Mesendoderm (in vitro differentiated cells): ENCODE data around the gene PFKL.

ENCODE experiments used
- DNase-seq: peaks from one replicate; pipeline ENCODE4 v3.0.0; 2013
- H2AK5ac ChIP-seq: 2 replicates; pipeline ENCODE4 v1.6.1; 2013; ENCODE audit warnings: low read length, inconsistent platforms
- H2BK120ac ChIP-seq: 2 replicates; pipeline ENCODE4 v1.6.1; 2013; ENCODE audit warnings: low read depth, mild to moderate bottlenecking, low read length, moderate library complexity, mixed read lengths
- H2BK15ac ChIP-seq: replicated peaks from 2 replicates; pipeline ENCODE4 v1.6.1; 2013; ENCODE audit warnings: low read depth, mild to moderate bottlenecking, moderate library complexity
- H2BK5ac ChIP-seq: 2 replicates; pipeline ENCODE4 v1.6.1; 2013; ENCODE audit warnings: low read length, inconsistent platforms
- H3K18ac ChIP-seq: 2 replicates; pipeline ENCODE4 v1.6.1; 2013; ENCODE audit warnings: mild to moderate bottlenecking, low read length, mixed read lengths
- H3K23ac ChIP-seq: one replicate; pipeline ENCODE4 v1.6.1; 2013; ENCODE audit warnings: low read length
- H3K27ac ChIP-seq: 2 replicates; pipeline ENCODE4 v1.5.1; 2013; ENCODE audit warnings: low read depth, mild to moderate bottlenecking, inconsistent platforms, low read length, moderate library complexity
- H3K27me3 ChIP-seq: 2 replicates; pipeline ENCODE4 v1.6.1; 2013; ENCODE audit warnings: low read length, control low read depth, mild to moderate bottlenecking, inconsistent platforms; ENCODE audit not compliant: insufficient read depth, poor library complexity
- H3K36me3 ChIP-seq: 2 replicates; pipeline ENCODE4 v1.6.1; 2013; ENCODE audit warnings: low read length, inconsistent platforms; ENCODE audit not compliant: control insufficient read depth, insufficient read depth
- H3K4ac ChIP-seq: one replicate; pipeline ENCODE4 v1.6.1; 2013; ENCODE audit warnings: low read depth, mild to moderate bottlenecking, low read length, moderate library complexity
- H3K4me1 ChIP-seq: 2 replicates; pipeline ENCODE4 v1.6.1; 2013; ENCODE audit warnings: low read depth, low read length, inconsistent platforms; ENCODE audit not compliant: control insufficient read depth
- H3K4me2 ChIP-seq: 2 replicates; pipeline ENCODE4 v1.6.1; 2013; ENCODE audit warnings: low read length
- H3K4me3 ChIP-seq: 2 replicates; pipeline ENCODE4 v1.5.1; 2013; ENCODE audit warnings: mild to moderate bottlenecking, low read length
- H3K56ac ChIP-seq: one replicate; pipeline ENCODE4 v1.6.1; 2013; ENCODE audit warnings: low read length
- H3K79me1 ChIP-seq: 2 replicates; pipeline ENCODE4 v1.6.1; 2013; ENCODE audit warnings: low read length, inconsistent platforms
- H3K79me2 ChIP-seq: 2 replicates; pipeline ENCODE4 v1.6.1; 2013; ENCODE audit warnings: mild to moderate bottlenecking, low read length; ENCODE audit not compliant: control insufficient read depth, insufficient read depth
- H3K9ac ChIP-seq: 2 replicates; pipeline ENCODE4 v1.6.1; 2013; ENCODE audit warnings: low read length, inconsistent platforms
- H4K5ac ChIP-seq: one replicate; pipeline ENCODE4 v1.6.1; 2013; ENCODE audit warnings: low read length
- H4K8ac ChIP-seq: one replicate; pipeline ENCODE4 v1.6.1; 2013; ENCODE audit warnings: low read depth, mild to moderate bottlenecking, control low read depth, low read length, moderate library complexity
- WGBS: extraction: QIAGEN DNeasy Blood & Tissue Kit; methylation state at CpG from one replicate; pipeline ENCODE4 v1.1.7; 2013; ENCODE audit warnings: low lambda C conversion rate, missing lambda C conversion rate; ENCODE audit not compliant: insufficient coverage; ENCODE audit errors: extremely low coverage; 5-methylcytosine and 5-hydroxymethylcytosine counted together

Gene PFKL

DNA sequence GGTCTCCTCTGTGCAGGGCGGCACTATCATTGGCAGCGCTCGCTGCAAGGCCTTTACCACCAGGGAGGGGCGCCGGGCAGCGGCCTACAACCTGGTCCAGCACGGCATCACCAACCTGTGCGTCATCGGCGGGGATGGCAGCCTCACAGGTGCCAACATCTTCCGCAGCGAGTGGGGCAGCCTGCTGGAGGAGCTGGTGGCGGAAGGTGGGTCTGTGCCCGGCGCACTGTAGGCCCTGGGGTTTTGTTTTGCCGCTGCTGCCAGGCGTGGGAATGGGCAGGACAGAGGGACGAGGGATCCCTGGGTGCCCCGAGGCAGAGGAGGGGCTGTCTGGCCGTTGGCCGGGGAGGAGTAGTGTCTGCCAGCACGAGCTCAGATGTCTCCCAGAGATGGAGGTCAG lies 12.2 kb downstream of the PFKL start:
- H4K5ac ChIP-seq = no peak overlapping the region
- peaks cover 5% of the 10 kb centered on the region for H3K36me3 ChIP-seq
- no peaks in the 10 kb centered on the region for H3K4me1 ChIP-seq
- no peak overlapping the region for H2BK5ac ChIP-seq
- H3K18ac ChIP-seq = no peak overlapping the region
- peaks cover 1% of the 10 kb centered on the region for H3K79me1 ChIP-seq
- no peak overlapping the region for H2BK15ac ChIP-seq
- no peaks in the 10 kb centered on the region for H3K79me2 ChIP-seq
- H2BK120ac ChIP-seq = no peak overlapping the region
- WGBS = no CpG with 5 or more reads among the region's 22 CpGs
- no peak for DNase-seq
- H3K4me2 ChIP-seq = no peak overlapping the region
- no peaks in the 10 kb centered on the region for H3K27me3 ChIP-seq
- H4K8ac ChIP-seq = no peak overlapping the region
- no peak overlapping the region for H3K23ac ChIP-seq
- no peak overlapping the region for H3K9ac ChIP-seq
- no peak overlapping the region for H3K27ac ChIP-seq
- no peak overlapping the region for H3K56ac ChIP-seq
- H3K4ac ChIP-seq = no peak overlapping the region
- H2AK5ac ChIP-seq = no peak overlapping the region
- no peak overlapping the region for H3K4me3 ChIP-seq

DNA sequence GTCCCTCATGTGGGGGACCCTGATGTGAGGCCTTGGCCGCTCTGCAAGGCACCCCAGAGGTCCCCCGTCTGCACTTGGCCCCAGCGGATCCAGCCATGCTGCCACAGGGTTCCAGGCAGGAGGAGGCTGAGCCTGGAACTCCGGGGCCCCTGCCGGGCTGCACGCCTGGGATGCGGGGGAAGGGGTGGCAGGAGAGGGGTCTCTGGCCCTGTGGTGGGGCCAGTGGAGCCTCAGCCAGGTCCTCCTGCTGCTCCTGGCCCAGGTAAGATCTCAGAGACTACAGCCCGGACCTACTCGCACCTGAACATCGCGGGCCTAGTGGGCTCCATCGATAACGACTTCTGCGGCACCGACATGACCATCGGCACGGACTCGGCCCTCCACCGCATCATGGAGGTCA lies 12.9 kb downstream of the PFKL start:
- Histone ChIP-seq H3K56ac (no peak overlapping the region), H3K36me3 (peaks cover 3% of the 10 kb centered on the region), H3K4me3 (no peak overlapping the region), H3K9ac (no peak overlapping the region), H2BK5ac (no peak overlapping the region), H3K27ac (no peak overlapping the region), H3K79me1 (peaks cover 1% of the 10 kb centered on the region), H3K18ac (no peak overlapping the region), H3K4me2 (no peak overlapping the region), H3K4me1 (no peaks in the 10 kb centered on the region), H3K4ac (no peak overlapping the region), H3K27me3 (no peaks in the 10 kb centered on the region), H2BK15ac (no peak overlapping the region), H2BK120ac (no peak overlapping the region), H3K79me2 (no peaks in the 10 kb centered on the region), H4K5ac (no peak overlapping the region), H2AK5ac (no peak overlapping the region), H3K23ac (no peak overlapping the region), H4K8ac (no peak overlapping the region)
- DNase-seq = no peak
- no CpG with 5 or more reads among the region's 19 CpGs for WGBS

- Histone ChIP-seq H4K5ac (no peak overlapping the region), H3K23ac (no peak overlapping the region), H3K36me3 (peaks cover 3% of the 10 kb centered on the region), H2BK15ac (no peak overlapping the region), H2AK5ac (no peak overlapping the region), H3K4ac (no peak overlapping the region), H3K79me1 (peaks cover 1% of the 10 kb centered on the region), H3K18ac (no peak overlapping the region), H3K9ac (no peak overlapping the region), H4K8ac (no peak overlapping the region), H2BK120ac (no peak overlapping the region), H3K27ac (no peak overlapping the region), H3K4me3 (no peak overlapping the region), H3K27me3 (no peaks in the 10 kb centered on the region), H3K4me2 (no peak overlapping the region), H2BK5ac (no peak overlapping the region), H3K4me1 (no peaks in the 10 kb centered on the region), H3K79me2 (no peaks in the 10 kb centered on the region), H3K56ac (no peak overlapping the region)
- DNase-seq = no peak
- no CpG with 5 or more reads among the region's 13 CpGs for WGBS
Measured at GRCh38 chr21:44313451-44313850, 13.6 kb downstream of the PFKL start.

GRCh38 chr21:44314128-44314527 lies 14.3 kb downstream of the PFKL start:
- H3K23ac ChIP-seq = no peak overlapping the region
- no peaks in the 10 kb centered on the region for H3K4me1 ChIP-seq
- no peak overlapping the region for H3K4me2 ChIP-seq
- DNase-seq = no peak
- H3K79me2 ChIP-seq = no peaks in the 10 kb centered on the region
- no peaks in the 10 kb centered on the region for H3K79me1 ChIP-seq
- no peak overlapping the region for H3K9ac ChIP-seq
- no peak overlapping the region for H4K8ac ChIP-seq
- H3K4ac ChIP-seq = no peak overlapping the region
- H2BK5ac ChIP-seq = no peak overlapping the region
- no peak overlapping the region for H3K18ac ChIP-seq
- no CpG with 5 or more reads among the region's 15 CpGs for WGBS
- H3K56ac ChIP-seq = no peak overlapping the region
- no peak overlapping the region for H3K27ac ChIP-seq
- no peak overlapping the region for H2BK120ac ChIP-seq
- H2AK5ac ChIP-seq = no peak overlapping the region
- H3K4me3 ChIP-seq = no peak overlapping the region
- no peak overlapping the region for H4K5ac ChIP-seq
- peaks cover 3% of the 10 kb centered on the region for H3K36me3 ChIP-seq
- H3K27me3 ChIP-seq = no peaks in the 10 kb centered on the region
- no peak overlapping the region for H2BK15ac ChIP-seq

GRCh38 chr21:44314561-44314960 lies 14.7 kb downstream of the PFKL start:
- H2AK5ac ChIP-seq = no peak overlapping the region
- no peak overlapping the region for H4K5ac ChIP-seq
- no peak overlapping the region for H2BK120ac ChIP-seq
- H3K79me2 ChIP-seq = no peaks in the 10 kb centered on the region
- H2BK5ac ChIP-seq = no peak overlapping the region
- WGBS = no CpG with 5 or more reads among the region's 11 CpGs
- H3K4me2 ChIP-seq = no peak overlapping the region
- no peak overlapping the region for H3K4me3 ChIP-seq
- no peak overlapping the region for H3K4ac ChIP-seq
- no peak overlapping the region for H3K27ac ChIP-seq
- DNase-seq = no peak
- H3K4me1 ChIP-seq = no peaks in the 10 kb centered on the region
- no peak overlapping the region for H3K9ac ChIP-seq
- H3K23ac ChIP-seq = no peak overlapping the region
- no peak overlapping the region for H3K56ac ChIP-seq
- H2BK15ac ChIP-seq = no peak overlapping the region
- no peaks in the 10 kb centered on the region for H3K79me1 ChIP-seq
- peaks cover 3% of the 10 kb centered on the region for H3K36me3 ChIP-seq
- no peak overlapping the region for H4K8ac ChIP-seq
- H3K27me3 ChIP-seq = no peaks in the 10 kb centered on the region
- H3K18ac ChIP-seq = no peak overlapping the region

DNA sequence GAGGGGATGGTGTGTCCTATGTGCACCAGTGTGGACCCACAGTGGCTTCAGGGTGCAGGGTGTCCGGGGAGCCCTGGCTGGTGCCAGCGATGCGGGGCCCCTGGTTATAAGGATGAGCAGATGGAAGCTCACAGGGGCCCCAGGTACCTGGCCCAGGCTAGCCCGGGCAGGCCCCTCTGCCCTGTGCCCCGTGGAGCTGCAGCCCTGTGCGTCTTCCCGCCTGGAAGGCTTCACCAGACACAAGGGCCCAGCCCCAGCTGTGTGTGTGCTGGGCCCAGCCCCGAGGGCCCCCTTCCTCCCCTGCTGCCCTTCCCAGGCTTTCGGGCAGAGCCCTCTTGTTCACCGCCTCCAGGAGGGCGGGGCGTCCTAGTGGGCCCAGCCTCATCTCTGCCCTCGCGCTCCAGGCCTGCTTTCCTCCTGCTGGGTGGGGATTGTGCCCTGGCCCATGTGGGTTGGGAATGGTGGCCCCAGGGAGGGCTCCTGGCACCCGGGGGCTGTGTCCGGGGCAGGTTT lies 15.9 kb downstream of the PFKL start:
- Histone ChIP-seq H3K4me3 (no peak overlapping the region), H3K79me1 (no peaks in the 10 kb centered on the region), H3K23ac (no peak overlapping the region), H2AK5ac (no peak overlapping the region), H3K56ac (no peak overlapping the region), H4K5ac (no peak overlapping the region), H3K27ac (no peak overlapping the region), H3K4ac (no peak overlapping the region), H3K4me1 (no peaks in the 10 kb centered on the region), H3K9ac (no peak overlapping the region), H2BK120ac (no peak overlapping the region), H3K4me2 (no peak overlapping the region), H3K18ac (no peak overlapping the region), H2BK5ac (no peak overlapping the region), H3K27me3 (no peaks in the 10 kb centered on the region), H4K8ac (no peak overlapping the region), H3K79me2 (no peaks in the 10 kb centered on the region), H3K36me3 (peaks cover 3% of the 10 kb centered on the region), H2BK15ac (no peak overlapping the region)
- WGBS = no CpG with 5 or more reads among the region's 16 CpGs
- DNase-seq = no peak
